HepG2 (cell line): ENCODE data around the gene NRBP1. TPM values are rescaled to one million over a fixed set of nuclear protein-coding genes. Genes with fewer than 3 reads are reported as not detected.

Experiments
- MED8 ChIP-seq: sonication (generic); formaldehyde crosslinking; IDR thresholded peaks from 2 replicates; pipeline ENCODE4 v1.8.1; 2023; ENCODE audit warnings: mild to moderate bottlenecking, missing genetic modification reagents; ENCODE audit not compliant: insufficient replicate concordance
- MIER3 ChIP-seq: IDR thresholded peaks from 2 replicates; pipeline ENCODE4 v1.6.1; 2016; ENCODE audit warnings: missing compliant biosample characterization, borderline replicate concordance
- MXD1 ChIP-seq: sonication (generic); formaldehyde crosslinking; IDR thresholded peaks from 2 replicates; pipeline ENCODE4 v1.4.0; 2020; ENCODE audit warnings: mild to moderate bottlenecking, missing genetic modification reagents
- TFDP1 ChIP-seq: IDR thresholded peaks from 2 replicates; pipeline ENCODE4 v1.6.1; 2016; ENCODE audit warnings: missing compliant biosample characterization, missing genetic modification reagents, borderline replicate concordance
- ZBTB40 ChIP-seq, 2 experiments: fragments of 450-650 bp in 1 of 2; sonication (generic) in 1 of 2; formaldehyde crosslinking in 1 of 2; IDR thresholded peaks; 2 replicates each; pipeline versions ENCODE4 v1.6.1 to v1.8.0; 2016 to 2022; ENCODE audit warnings: antibody characterized with exemption in 1 of 2, mild to moderate bottlenecking in 1 of 2, missing genetic modification reagents in 1 of 2
- ZFAT ChIP-seq: sonication (generic); formaldehyde crosslinking; conservative IDR thresholded peaks from 2 replicates; pipeline ENCODE4 v1.8.1; 2023; ENCODE audit warnings: missing genetic modification reagents, inconsistent platforms
- ZNF3 ChIP-seq: IDR thresholded peaks from 2 replicates; pipeline ENCODE4 v1.7.0; 2017; ENCODE audit warnings: inconsistent platforms
- ZNF367 ChIP-seq: sonication (generic); formaldehyde crosslinking; IDR thresholded peaks from 2 replicates; pipeline ENCODE4 v1.4.0; 2020; ENCODE audit warnings: missing genetic modification reagents, borderline replicate concordance
- ZNF503 ChIP-seq: sonication (generic); formaldehyde crosslinking; IDR thresholded peaks from 2 replicates; pipeline ENCODE4 v1.4.0; 2020; ENCODE audit warnings: missing genetic modification reagents
- ZNF605 ChIP-seq: sonication (generic); formaldehyde crosslinking; IDR thresholded peaks from 2 replicates; pipeline ENCODE4 v1.8.0; 2022; ENCODE audit warnings: mild to moderate bottlenecking, missing genetic modification reagents
- ZNF770 ChIP-seq: sonication (generic); formaldehyde crosslinking; IDR thresholded peaks from 2 replicates; pipeline ENCODE4 v1.5.0; 2020; ENCODE audit warnings: mild to moderate bottlenecking, missing genetic modification reagents
- ZNF773 ChIP-seq: sonication (generic); formaldehyde crosslinking; IDR thresholded peaks from 2 replicates; pipeline ENCODE4 v1.4.0; 2020; ENCODE audit warnings: missing genetic modification reagents, borderline replicate concordance
- polyA plus RNA-seq, 8 experiments: library from polyadenylated mRNA; depleted of rRNA in 3 of 8; stranded (reverse) in 7 of 8; unstranded in 1 of 8; fragments of >200 nt; fragmentation: Illumina TruSeq in 4 of 8; extraction: Trizol in 4 of 8; gene quantifications; 2 replicates each; pipeline versions ENCODE4 v1.2.1 to v1.2.3, GENCODE V29; 2011 to 2016; ENCODE audit warnings: low read depth in 4 of 8, missing spikeins in 1 of 8, mixed read lengths in 1 of 8; ENCODE audit not compliant: insufficient read depth in 1 of 8
- total RNA-seq, 5 experiments: library from RNA; depleted of rRNA; stranded (reverse); fragments of >200 nt; fragmentation: Illumina TruSeq; extraction: Trizol; gene quantifications; 2 replicates each; pipeline ENCODE4 v1.2.3, GENCODE V29; 2016; ENCODE audit warnings: low read depth in 1 of 5

The NRBP1 gene
- total and polyA plus RNA-seq, 2 of the 13 experiments (the other 11 are each of a cell fraction or from before 2014, with no cell fraction given), result 165 to 240 TPM

- TF ChIP-seq ZNF770 (peak; percentile 77), ZNF605 (CRISPR knock-in tag) (peak; percentile 98), MXD1 (peak; percentile 88; the same call in 1 of the 2 replicates), TFDP1 (peak; percentile 92), ZNF3 (CRISPR knock-in tag) (no peak), ZFAT (CRISPR knock-in tag) (peak; percentile 89; the same call in 1 of the 2 replicates), ZNF503 (CRISPR knock-in tag) (peak; percentile 81; the same call in 1 of the 2 replicates), ZNF367 (CRISPR knock-in tag) (no peak; the same call in 1 of the 2 replicates), ZNF773 (peak; percentile 69; the same call in 1 of the 2 replicates), ZBTB40 (IDR thresholded peaks at IDR 0.05) (0 out of 2 replicates have a peak, but pooled peaks have one; percentile 10), ZBTB40 (CRISPR knock-in tag; IDR thresholded peaks at IDR 0.05) (peak; percentile 88), MIER3 (CRISPR knock-in tag) (peak; percentile 51; the same call in 1 of the 2 replicates), MED8 (peak; percentile 97)
Measured at GRCh38 chr2:27409321-27410073, 18.9 kb upstream of the NRBP1 start, which contains the start of gene PPM1G (continued).
